Spleen (tissue), 7 donors: ENCODE data around the gene ARID3A.

ENCODE experiments used
- POLR2A ChIP-seq, 3 donors: fragments of 450-650 bp; IDR thresholded peaks; one replicate each; pipeline ENCODE4 v1.5.1; 2017; ENCODE audit warnings: antibody characterized with exemption in 3 of 3, mild to moderate bottlenecking in 1 of 3
- TF ChIP-seq, protein P1 (sequence below), 11 experiments: fragments of 200-600 bp in 7 of 11; fragments of 450-650 bp in 4 of 11; sonication (generic) in 4 of 11; IDR thresholded peaks in 8 of 11; conservative IDR thresholded peaks in 3 of 11; 1 replicate in 7 of 11; 2 replicates in 4 of 11; pipeline versions ENCODE4 v1.4.0 to v1.8.0; 2016 to 2021; ENCODE audit warnings: antibody characterized with exemption in 11 of 11, inconsistent platforms in 4 of 11, mild to moderate bottlenecking in 1 of 11
- donor health status: DM: no; HTN: no; CAD: no; lungs with moderate emphysema.
- donor health status: DM: no; HTN: no; CAD: no.
- donor health status: DM: no; HTN: no; CAD: no.

DNA sequence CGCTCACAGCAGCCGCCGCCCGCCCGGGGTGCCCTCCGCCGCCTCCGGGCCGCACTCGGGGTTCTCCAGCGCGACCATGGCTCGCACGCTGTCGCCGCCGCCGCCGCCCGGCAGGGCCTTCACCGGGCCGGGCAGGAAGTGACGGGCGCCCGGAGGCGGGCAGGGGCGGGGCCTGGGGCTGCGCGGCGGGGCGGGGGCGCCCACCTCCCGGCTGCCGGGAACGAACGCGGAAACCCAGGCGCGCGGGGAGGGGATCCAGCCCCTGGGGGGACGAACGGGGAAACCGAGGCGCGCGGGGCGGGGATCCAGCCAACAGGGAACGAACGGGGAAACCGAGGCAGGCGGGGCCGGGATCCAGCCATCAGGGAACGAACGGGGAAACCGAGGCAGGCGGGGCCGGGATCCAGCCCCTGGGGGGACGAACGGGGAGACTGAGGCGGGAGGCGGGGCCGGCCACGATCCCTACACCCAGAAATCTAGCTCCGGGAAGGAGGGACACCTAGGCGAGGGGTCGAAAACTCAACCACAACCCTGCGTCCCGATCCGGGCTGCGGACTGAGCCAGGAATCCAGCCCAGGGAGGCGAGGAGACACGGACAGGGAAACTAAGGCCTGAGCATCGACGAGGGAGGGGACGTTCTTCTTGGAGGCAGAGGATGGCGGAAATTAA is 12.6 kb upstream of the ARID3A start, which contains the start of gene R3HDM4:
- TF ChIP-seq, protein P1, sequence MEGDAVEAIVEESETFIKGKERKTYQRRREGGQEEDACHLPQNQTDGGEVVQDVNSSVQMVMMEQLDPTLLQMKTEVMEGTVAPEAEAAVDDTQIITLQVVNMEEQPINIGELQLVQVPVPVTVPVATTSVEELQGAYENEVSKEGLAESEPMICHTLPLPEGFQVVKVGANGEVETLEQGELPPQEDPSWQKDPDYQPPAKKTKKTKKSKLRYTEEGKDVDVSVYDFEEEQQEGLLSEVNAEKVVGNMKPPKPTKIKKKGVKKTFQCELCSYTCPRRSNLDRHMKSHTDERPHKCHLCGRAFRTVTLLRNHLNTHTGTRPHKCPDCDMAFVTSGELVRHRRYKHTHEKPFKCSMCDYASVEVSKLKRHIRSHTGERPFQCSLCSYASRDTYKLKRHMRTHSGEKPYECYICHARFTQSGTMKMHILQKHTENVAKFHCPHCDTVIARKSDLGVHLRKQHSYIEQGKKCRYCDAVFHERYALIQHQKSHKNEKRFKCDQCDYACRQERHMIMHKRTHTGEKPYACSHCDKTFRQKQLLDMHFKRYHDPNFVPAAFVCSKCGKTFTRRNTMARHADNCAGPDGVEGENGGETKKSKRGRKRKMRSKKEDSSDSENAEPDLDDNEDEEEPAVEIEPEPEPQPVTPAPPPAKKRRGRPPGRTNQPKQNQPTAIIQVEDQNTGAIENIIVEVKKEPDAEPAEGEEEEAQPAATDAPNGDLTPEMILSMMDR (IDR thresholded peaks at IDR 0.05 in 8 of 11, conservative IDR thresholded peaks at IDR 0.05 in 3 of 11), result peak in 1 of 11 experiments; percentile 10
- TF ChIP-seq POLR2A (IDR thresholded peaks at IDR 0.05), result peak in 2 of 3 donors; percentile 17 to 27
